H1 (cell line): ENCODE measurements around the gene SECISBP2L. TPM values are rescaled to one million over a fixed set of nuclear protein-coding genes. Genes with fewer than 3 reads are reported as not detected.

Source experiments
- CTCF ChIA-PET: fragments of 300-600 bp; sonication (Branson Sonifier 250); formaldehyde crosslinking; loops from one replicate; lab custom pipeline; 2021; ENCODE audit not compliant: partially characterized antibody; lab: Charles Lee
- POLR2A ChIA-PET: fragments of 300-600 bp; sonication (Branson Sonifier 250); formaldehyde crosslinking; loops from one replicate; lab custom pipeline; 2021; ENCODE audit warnings: inconsistent platforms; ENCODE audit not compliant: partially characterized antibody; lab: Charles Lee
- DNase-seq, 2 experiments: peaks; one replicate each; pipeline versions ENCODE4 v3.0.0 to v3.0.0-alpha.2; 2010 to 2022; ENCODE audit warnings: low spot score in 2 of 2, low read depth in 1 of 2, mixed read lengths in 1 of 2
- FAIRE-seq: peaks from 2 replicates; lab custom pipeline; 2011; peaks lifted over from hg19 to GRCh38; lab: Jason Lieb, UNC
- H2AFZ ChIP-seq: 2 replicates; pipeline ENCODE4 v1.8.1; 2012; ENCODE audit warnings: low read length, inconsistent platforms
- H2AK5ac ChIP-seq: 2 replicates; pipeline ENCODE4 v1.6.1; 2013; ENCODE audit warnings: low read depth, low read length
- H2BK120ac ChIP-seq: replicated peaks from 2 replicates; pipeline ENCODE3; 2013; ENCODE audit warnings: low read depth, low read length, inconsistent platforms
- H2BK12ac ChIP-seq: 2 replicates; pipeline ENCODE4 v1.6.1; 2013; ENCODE audit warnings: low read depth, low read length
- H2BK15ac ChIP-seq: 2 replicates; pipeline ENCODE4 v1.6.1; 2013; ENCODE audit warnings: low read length
- H2BK20ac ChIP-seq: 2 replicates; pipeline ENCODE4 v1.6.1; 2013; ENCODE audit warnings: low read length
- H2BK5ac ChIP-seq: 2 replicates; pipeline ENCODE4 v1.6.1; 2013; ENCODE audit warnings: low read depth, low read length
- H3K14ac ChIP-seq: 2 replicates; pipeline ENCODE4 v1.6.1; 2013; ENCODE audit warnings: inconsistent platforms; ENCODE audit not compliant: insufficient read length
- H3K18ac ChIP-seq: 2 replicates; pipeline ENCODE4 v1.6.1; 2013; ENCODE audit warnings: low read length; ENCODE audit errors: extremely low read depth
- H3K23ac ChIP-seq: 2 replicates; pipeline ENCODE4 v1.6.1; 2013; ENCODE audit warnings: inconsistent platforms; ENCODE audit not compliant: insufficient read length
- H3K23me2 ChIP-seq: 2 replicates; pipeline ENCODE4 v1.6.1; 2013; ENCODE audit warnings: low read depth, low read length
- H3K27ac ChIP-seq: 2 replicates; pipeline ENCODE4 v1.6.1; 2011; ENCODE audit warnings: low read depth, low read length, inconsistent platforms
- H3K27me3 ChIP-seq, 4 experiments: replicated peaks in 1 of 4; 1 replicate in 1 of 4; 2 replicates in 3 of 4; pipeline versions ENCODE4 v1.6.1 to v1.8.1; 2011 to 2013; ENCODE audit warnings: low read length in 3 of 4, mild to moderate bottlenecking in 3 of 4, inconsistent platforms in 2 of 4, mixed read lengths in 2 of 4, moderate library complexity in 1 of 4; ENCODE audit not compliant: control insufficient read depth in 3 of 4, insufficient read depth in 3 of 4; ENCODE audit errors: extremely low read depth in 1 of 4
- H3K36me3 ChIP-seq, 4 experiments: 2 replicates each; pipeline versions ENCODE4 v1.6.1 to v1.8.1; 2011 to 2013; ENCODE audit warnings: mild to moderate bottlenecking in 4 of 4, low read length in 3 of 4, moderate library complexity in 2 of 4, control low read depth in 1 of 4, inconsistent platforms in 1 of 4; ENCODE audit not compliant: insufficient read depth in 4 of 4, control insufficient read depth in 2 of 4
- H3K4ac ChIP-seq: replicated peaks from 2 replicates; pipeline ENCODE3; 2013; ENCODE audit warnings: low read length, low read depth, mixed read lengths, inconsistent platforms; ENCODE audit not compliant: insufficient read length
- H3K4me1 ChIP-seq, 4 experiments: replicated peaks in 1 of 4; 1 replicate in 1 of 4; 2 replicates in 3 of 4; pipeline versions ENCODE4 v1.6.1 to v1.8.1; 2011 to 2013; ENCODE audit warnings: low read length in 3 of 4, inconsistent platforms in 2 of 4, mixed read lengths in 1 of 4; ENCODE audit not compliant: insufficient read depth in 4 of 4, control insufficient read depth in 3 of 4
- H3K4me2 ChIP-seq, 2 experiments: 2 replicates each; pipeline versions ENCODE4 v1.6.1 to v1.8.1; 2011 to 2013; ENCODE audit warnings: low read depth in 2 of 2, low read length in 2 of 2, control low read depth in 1 of 2, inconsistent platforms in 1 of 2, mild to moderate bottlenecking in 1 of 2; ENCODE audit not compliant: insufficient read depth in 1 of 2
- H3K4me3 ChIP-seq, 4 experiments: fragments of 200-600, 300-600 bp in 1 of 4; sonication (generic), shearing (Covaris generic), sonication (Bioruptor Twin) in 1 of 4; 2 replicates each; pipeline versions ENCODE4 v1.5.1 to v1.8.1; 2011 to 2016; ENCODE audit warnings: low read length in 4 of 4, low read depth in 3 of 4, control low read depth in 2 of 4, inconsistent platforms in 2 of 4, mild to moderate bottlenecking in 2 of 4, mixed read lengths in 1 of 4, moderate library complexity in 1 of 4; ENCODE audit not compliant: insufficient read depth in 2 of 4; ENCODE audit errors: extremely low read depth in 1 of 4
- H3K56ac ChIP-seq: replicated peaks from 2 replicates; pipeline ENCODE3; 2013; ENCODE audit warnings: low read depth, mild to moderate bottlenecking, mixed read lengths, low read length, inconsistent platforms; ENCODE audit not compliant: insufficient read length
- H3K79me1 ChIP-seq: 2 replicates; pipeline ENCODE4 v1.6.1; 2013; ENCODE audit warnings: low read depth, low read length, control low read depth
- H3K79me2 ChIP-seq, 2 experiments: 2 replicates each; pipeline versions ENCODE4 v1.6.1 to v1.8.1; 2012 to 2013; ENCODE audit warnings: low read length in 2 of 2, mild to moderate bottlenecking in 2 of 2, inconsistent platforms in 1 of 2; ENCODE audit not compliant: insufficient read depth in 2 of 2, control insufficient read depth in 1 of 2
- H3K9ac ChIP-seq, 4 experiments: replicated peaks in 1 of 4; 1 replicate in 1 of 4; 2 replicates in 3 of 4; pipeline versions ENCODE4 v1.6.1 to v1.8.1; 2011 to 2013; ENCODE audit warnings: low read depth in 3 of 4, low read length in 3 of 4, control low read depth in 2 of 4, mild to moderate bottlenecking in 2 of 4, moderate library complexity in 2 of 4, inconsistent platforms in 1 of 4; ENCODE audit errors: extremely low read depth in 1 of 4
- H3K9me3 ChIP-seq, 2 experiments: 2 replicates each; pipeline versions ENCODE4 v1.6.1 to v1.8.1; 2012 to 2013; ENCODE audit warnings: mild to moderate bottlenecking in 2 of 2, moderate library complexity in 2 of 2, control low read depth in 1 of 2, inconsistent platforms in 1 of 2, low read depth in 1 of 2, low read length in 1 of 2, mixed read lengths in 1 of 2; ENCODE audit not compliant: insufficient read depth in 2 of 2
- H4K20me1 ChIP-seq, 2 experiments: replicated peaks in 1 of 2; 2 replicates each; pipeline versions ENCODE3 to v1.8.1; 2011 to 2013; ENCODE audit warnings: inconsistent platforms in 2 of 2, low read length in 2 of 2, mild to moderate bottlenecking in 1 of 2; ENCODE audit not compliant: insufficient read depth in 2 of 2, control insufficient read depth in 1 of 2
- H4K5ac ChIP-seq: 2 replicates; pipeline ENCODE4 v1.6.1; 2013; ENCODE audit warnings: low read length, low read depth, mixed read lengths, inconsistent platforms; ENCODE audit not compliant: insufficient read length
- H4K8ac ChIP-seq: 2 replicates; pipeline ENCODE4 v1.8.0; 2013; ENCODE audit warnings: mild to moderate bottlenecking, moderate library complexity, low read length, inconsistent platforms; ENCODE audit not compliant: insufficient read depth; ENCODE audit errors: extremely low read depth
- H4K91ac ChIP-seq: replicated peaks from 2 replicates; pipeline ENCODE3; 2013; ENCODE audit warnings: low read length, mixed read lengths, inconsistent platforms; ENCODE audit not compliant: insufficient read length
- CHD1 ChIP-seq: IDR thresholded peaks from 2 replicates; pipeline ENCODE4 v1.6.1; 2012; ENCODE audit warnings: low read depth, low read length, improper control_type of control experiment
- EZH2 ChIP-seq: fragments of 200-600 bp; sonication (generic); IDR thresholded peaks from 2 replicates; pipeline ENCODE4 v1.7.1; 2012; ENCODE audit warnings: low read depth, mild to moderate bottlenecking, moderate library complexity, low read length, inconsistent platforms; ENCODE audit not compliant: severe bottlenecking
- GABPA ChIP-seq: IDR thresholded peaks from 2 replicates; pipeline ENCODE4 v1.6.1; 2011; ENCODE audit warnings: mild to moderate bottlenecking, low read length, moderate library complexity, borderline replicate concordance; ENCODE audit not compliant: insufficient read depth
- GTF2F1 ChIP-seq: IDR thresholded peaks from 2 replicates; pipeline ENCODE4 v1.6.1; 2012; ENCODE audit warnings: low read depth, low read length, improper control_type of control experiment, borderline replicate concordance
- NRF1 ChIP-seq: IDR thresholded peaks from 2 replicates; pipeline ENCODE4 v1.6.1; 2011; ENCODE audit warnings: mild to moderate bottlenecking, low read depth, low read length, improper control_type of control experiment
- SIN3A ChIP-seq, 2 experiments: IDR thresholded peaks in 1 of 2; conservative IDR thresholded peaks in 1 of 2; 2 replicates each; pipeline ENCODE4 v1.6.1; 2011 to 2012; ENCODE audit warnings: low read length in 2 of 2, improper control_type of control experiment in 1 of 2, low read depth in 1 of 2, mild to moderate bottlenecking in 1 of 2
- SIRT6 ChIP-seq: IDR thresholded peaks from one replicate; pipeline ENCODE4 v1.7.1; 2012; ENCODE audit warnings: low read length, inconsistent platforms
- SP2 ChIP-seq: IDR thresholded peaks from 2 replicates; pipeline ENCODE4 v1.6.1; 2012; ENCODE audit warnings: mild to moderate bottlenecking, low read length, inconsistent platforms
- SUZ12 ChIP-seq: fragments of 200-600 bp; sonication (generic); IDR thresholded peaks from 2 replicates; pipeline ENCODE4 v1.6.1; 2012; ENCODE audit warnings: mild to moderate bottlenecking, inconsistent platforms, low read length, moderate library complexity, mixed read lengths
- TAF1 ChIP-seq: IDR thresholded peaks from 2 replicates; pipeline ENCODE4 v1.6.1; 2011; ENCODE audit warnings: mild to moderate bottlenecking, low read depth, low read length
- TBP ChIP-seq: IDR thresholded peaks from 2 replicates; pipeline ENCODE4 v1.6.1; 2011; ENCODE audit warnings: low read depth, low read length, improper control_type of control experiment
- ZNF274 ChIP-seq: IDR thresholded peaks from 2 replicates; pipeline ENCODE4 v1.7.0; 2012; ENCODE audit warnings: low read length, borderline replicate concordance; ENCODE audit errors: extremely low read depth
- WGBS, 2 experiments: shearing (Covaris generic) in 1 of 2; methylation state at CpG; one replicate each; pipeline versions ENCODE4 v1.1.6 to v1.1.7; 2013 to 2015; ENCODE audit warnings: low lambda C conversion rate in 2 of 2, mixed read lengths in 2 of 2, inconsistent platforms in 1 of 2, low coverage in 1 of 2, missing lambda C conversion rate in 1 of 2; ENCODE audit not compliant: insufficient replicate concordance in 2 of 2, insufficient coverage in 1 of 2, insufficient read length in 1 of 2; ENCODE audit errors: extremely low coverage in 1 of 2, missing lambda C conversion rate in 1 of 2; 5-methylcytosine and 5-hydroxymethylcytosine counted together
- polyA plus RNA-seq, 7 experiments: library from polyadenylated mRNA; depleted of rRNA in 3 of 7; stranded (reverse) in 5 of 7; unstranded in 2 of 7; fragments of >200 nt in 5 of 7; fragments of 200-250 nt in 2 of 7; gene quantifications; 1 replicate in 5 of 7; 2 replicates in 1 of 7; 4 replicates in 1 of 7; pipeline versions ENCODE4 v1.2.1 to v1.2.3, GENCODE V29; 2011 to 2013; ENCODE audit warnings: missing spikeins in 2 of 7, mixed read lengths in 2 of 7
- total RNA-seq: library from RNA; stranded (reverse); fragmentation: NEBNext Ultra II Directional; extraction: Animal tissue kit (Norgen Biotek cat#: 25700); gene quantifications from 2 replicates; pipeline ENCODE4 v1.2.1, GENCODE V29; 2021
- TF ChIP-seq, protein P1 (sequence below): IDR thresholded peaks from 2 replicates; pipeline ENCODE4 v1.6.1; 2011; ENCODE audit warnings: low read depth, mild to moderate bottlenecking, low read length; ENCODE audit not compliant: insufficient read depth

Gene SECISBP2L
- total and polyA plus RNA-seq, 2 of the 8 experiments (the other 6 are each of a cell fraction or from before 2014, with no cell fraction given), result 7.6 to 22.8 TPM

DNA sequence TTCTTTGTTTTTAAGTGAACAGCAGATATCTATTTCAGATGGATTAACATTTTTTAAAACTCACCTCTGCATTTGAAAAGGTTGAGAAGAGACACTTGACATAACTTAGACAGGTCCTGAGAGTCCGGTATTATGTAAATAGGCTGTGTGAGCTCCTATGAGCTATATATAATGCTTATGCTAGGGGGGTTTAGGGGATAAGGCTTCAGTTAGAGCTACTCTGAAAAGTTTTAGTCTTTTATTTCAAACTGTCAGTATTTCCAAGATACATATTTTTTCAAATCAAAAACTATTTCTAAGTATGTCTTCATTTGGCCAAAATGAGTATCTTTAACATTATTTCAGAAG is 99.4 kb downstream of the SECISBP2L start:
- no peak overlapping the region for H3K4me2 ChIP-seq
- FAIRE-seq, result no peak
- H3K23ac ChIP-seq, result no peak overlapping the region
- no peak overlapping the region for H2BK5ac ChIP-seq
- H3K27ac ChIP-seq, result no peak overlapping the region
- H3K4me1 ChIP-seq, result no peaks in the 10 kb centered on the region
- DNase-seq, result no peak
- no peak overlapping the region for H3K4ac ChIP-seq
- no peaks in the 10 kb centered on the region for H3K36me3 ChIP-seq
- no peak overlapping the region for H2AFZ ChIP-seq
- H2BK120ac ChIP-seq, result no peak overlapping the region
- H3K79me1 ChIP-seq, result no peaks in the 10 kb centered on the region
- peaks cover 2% of the 10 kb centered on the region; the same call in 1 of the 2 replicates for H3K23me2 ChIP-seq
- H2AK5ac ChIP-seq, result no peak overlapping the region
- 95% methylated on average over 1 of the region's 1 CpG; no CpG with 5 or more reads in 1 of the 2 experiments for WGBS, 2 experiments
- no peak overlapping the region for H3K4me3 ChIP-seq
- ChIA-PET CTCF (interaction anchor here (1.4 to 2.0 kb wide), 5 partner anchors 15 to 41 kb away, joined by 3 to 5 read pairs (median 3); no protein-coding TSS in a partner anchor), POLR2A (no interaction called here)
- no peak overlapping the region for H3K56ac ChIP-seq
- no peak overlapping the region for H3K9ac ChIP-seq
- H4K91ac ChIP-seq, result no peak overlapping the region
- H3K27me3 ChIP-seq, result no peaks in the 10 kb centered on the region; a peak in 1 of 7 replicates
- H2BK20ac ChIP-seq, result no peak overlapping the region
- H4K5ac ChIP-seq, result no peak overlapping the region
- no peak overlapping the region for H3K18ac ChIP-seq
- no peak overlapping the region for H2BK15ac ChIP-seq
- H3K79me2 ChIP-seq, result no peaks in the 10 kb centered on the region
- no peaks in the 10 kb centered on the region for H3K9me3 ChIP-seq
- H4K8ac ChIP-seq, result no peak overlapping the region
- H3K14ac ChIP-seq, result no peak overlapping the region
- no peak overlapping the region for H2BK12ac ChIP-seq
- no peaks in the 10 kb centered on the region for H4K20me1 ChIP-seq
- TF ChIP-seq CHD1 (no peak), TAF1 (no peak), GABPA (no peak), TBP (no peak), SP2 (no peak), SIN3A (conservative IDR thresholded peaks at IDR 0.05 in 1 of 2, IDR thresholded peaks at IDR 0.05 in 1 of 2; ENCODE audit: low read depth in 1 of 2, low read length in 2 of 2) (no peak), ZNF274 (no peak), SIRT6 (no peak), NRF1 (no peak), GTF2F1 (no peak), SUZ12 (no peak), EZH2 (no peak)
- TF ChIP-seq, protein P1, sequence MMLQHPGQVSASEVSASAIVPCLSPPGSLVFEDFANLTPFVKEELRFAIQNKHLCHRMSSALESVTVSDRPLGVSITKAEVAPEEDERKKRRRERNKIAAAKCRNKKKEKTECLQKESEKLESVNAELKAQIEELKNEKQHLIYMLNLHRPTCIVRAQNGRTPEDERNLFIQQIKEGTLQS, result no peak
